HG03064 (cell line): ENCODE measurements around the gene OR6C65.

Experiments used
- ATAC-seq: cut with Tn5 transposase; IDR thresholded peaks from one replicate; pipeline ENCODE4 v1.9.1; 2021; ENCODE audit warnings: low read depth; ENCODE audit not compliant: unreplicated experiment

Gene OR6C65

GRCh38 chr12:55445357-55445756, 45.0 kb downstream of the OR6C65 start:
- no peak for ATAC-seq

GRCh38 chr12:55446326-55446725, 46.0 kb downstream of the OR6C65 start:
- no peak for ATAC-seq

- no peak for ATAC-seq
These were observed 48.5 kb downstream of the OR6C65 start for GRCh38 chr12:55448825-55449224.
